Measurements from ENCODE around the gene MAP10. TPM values are rescaled to one million over a fixed set of nuclear protein-coding genes. Genes with fewer than 3 reads are reported as not detected.

Gene MAP10
- total RNA-seq, 5 donors from 2014 or later (not counting 1 experiment from before 2014, with no cell fraction given), result 1.4 to 2.7 (median 1.5) TPM

- no peaks in the 10 kb centered on the region for H3K9me3 ChIP-seq
- Mint-ChIP-seq H3K9me3 (no peaks in the 10 kb centered on the region), H3K36me3 (no peaks in the 10 kb centered on the region), H3K4me1 (no peaks in the 10 kb centered on the region), H3K27ac (no peak overlapping the region), H3K27me3 (peaks cover 1 to 5% of the 10 kb centered on the region in 2 donors), H3K4me3 (no peak overlapping the region)
- no peaks in the 10 kb centered on the region for H3K4me1 ChIP-seq (ENCODE audit: control insufficient read depth in 1 of 2, extremely low read depth in 1 of 2, insufficient read depth in 2 of 2, low read length in 2 of 2)
- H3K36me3 ChIP-seq (ENCODE audit: control insufficient read depth in 2 of 2, extremely low read depth in 1 of 2, insufficient read depth in 1 of 2, low read length in 1 of 2), result no peaks in the 10 kb centered on the region
- H3K27me3 ChIP-seq (replicated peaks in 1 of 2; ENCODE audit: control insufficient read depth in 2 of 2, extremely low read depth in 1 of 2, insufficient read depth in 2 of 2, low read length in 1 of 2), result peaks cover 0 to 3% of the 10 kb centered on the region in 2 experiments
- ChIA-PET POLR2A (no interaction called here), CTCF (no interaction called here)
- ATAC-seq (replicated peaks in 1 of 4), result no peak
- no peak overlapping the region for H3K4me3 ChIP-seq (ENCODE audit: control insufficient read depth in 1 of 2, extremely low read depth in 1 of 2, low read length in 1 of 2)
- WGBS (ENCODE audit: insufficient coverage), result 57% methylated on average over 1 of the region's 3 CpGs
- DNase-seq, result no peak
- no peak overlapping the region for H3K27ac ChIP-seq (ENCODE audit: low read length)
These were observed 51.3 kb downstream of the MAP10 start for GRCh38 chr1:232856541-232856940.

Other genes with a start within 250 kb of the MAP10 start
- gene SIPA1L2, start 175.3 kb upstream of the MAP10 start, total RNA-seq, result 1 to 10 TPM in 4 of 5 donors, under 1 TPM in 1; 0.70 to 3.3 (median 1.2) TPM
- 10 to 100 TPM; 13.6 to 24.5 (median 17.3) TPM for gene NTPCR, start 145.2 kb downstream of the MAP10 start, total RNA-seq

Data from T-cell (primary cell).